C1 segment of cervical spinal cord (tissue), 14 donors: ENCODE data around the gene MAP3K21.

Source experiments
- DNase-seq, 14 donors: peaks; one replicate each; lab custom pipeline; 2025; lab: John Stamatoyannopoulos, UW

The MAP3K21 gene

GRCh38 chr1:233357595-233358397, 30.3 kb downstream of the MAP3K21 start:
- DNase-seq: peak in 4 of 14 donors; percentile 1 to 42 (median 22)

GRCh38 chr1:233359431-233359830, 31.9 kb downstream of the MAP3K21 start:
- no peak for DNase-seq

- no peak for DNase-seq
Measured at GRCh38 chr1:233359905-233360304, 32.4 kb downstream of the MAP3K21 start.

- no peak for DNase-seq
Measured at GRCh38 chr1:233360525-233361102, 33.1 kb downstream of the MAP3K21 start.

- DNase-seq: no peak
Measured at GRCh38 chr1:233361876-233362275, 34.4 kb downstream of the MAP3K21 start.

GRCh38 chr1:233362743-233363142, 35.2 kb downstream of the MAP3K21 start:
- no peak for DNase-seq

GRCh38 chr1:233364026-233364425, 36.5 kb downstream of the MAP3K21 start:
- DNase-seq: no peak

- no peak for DNase-seq
Measured at GRCh38 chr1:233364695-233365539, 37.4 kb downstream of the MAP3K21 start.

- no peak for DNase-seq
Measured at GRCh38 chr1:233366575-233366974, 39.1 kb downstream of the MAP3K21 start.

GRCh38 chr1:233367057-233367803, 39.7 kb downstream of the MAP3K21 start:
- no peak for DNase-seq

GRCh38 chr1:233368106-233368788, 40.7 kb downstream of the MAP3K21 start:
- DNase-seq: no peak

- DNase-seq: no peak
Measured at GRCh38 chr1:233368789-233369130, 41.2 kb downstream of the MAP3K21 start.

- DNase-seq: no peak
Measured at GRCh38 chr1:233372218-233373120, 44.9 kb downstream of the MAP3K21 start.

GRCh38 chr1:233373226-233373625, 45.7 kb downstream of the MAP3K21 start:
- DNase-seq: no peak

GRCh38 chr1:233375653-233376052, 48.1 kb downstream of the MAP3K21 start:
- DNase-seq: no peak

GRCh38 chr1:233376382-233377110, 49.0 kb downstream of the MAP3K21 start:
- DNase-seq: no peak

- no peak for DNase-seq
Measured at GRCh38 chr1:233379869-233380438, 52.4 kb downstream of the MAP3K21 start.

GRCh38 chr1:233381806-233382205, 54.3 kb downstream of the MAP3K21 start:
- no peak for DNase-seq

GRCh38 chr1:233383984-233384383, 56.5 kb downstream of the MAP3K21 start:
- no peak for DNase-seq
